GM06990 (cell line): Measurements from ENCODE around the gene RCAN1.
"Not testable (repeated sequence)": the region's sequence is repeated elsewhere in the genome, so short reads cannot be mapped to it uniquely, and the experiment has no call there.

ENCODE experiments used
- DNase-seq: peaks from one replicate; pipeline ENCODE4 v3.0.0-alpha.2; 2011; ENCODE audit not compliant: insufficient read length; ENCODE audit errors: extremely low read depth
- H3K27me3 ChIP-seq: replicated peaks from 2 replicates; pipeline ENCODE4 v1.6.0; 2011; ENCODE audit warnings: low read length; ENCODE audit not compliant: control insufficient read depth, insufficient read depth
- H3K36me3 ChIP-seq: 2 replicates; pipeline ENCODE4 v1.5.1; 2011; ENCODE audit warnings: low read length; ENCODE audit not compliant: control insufficient read depth, insufficient read depth
- H3K4me3 ChIP-seq: replicated peaks from 2 replicates; pipeline ENCODE4 v1.5.1; 2011; ENCODE audit warnings: low read depth, mild to moderate bottlenecking, control low read depth, low read length
- CTCF ChIP-seq: IDR thresholded peaks from 2 replicates; pipeline ENCODE4 v1.5.1; 2011; ENCODE audit warnings: low read length, control low read depth, mild to moderate bottlenecking, inconsistent platforms; ENCODE audit not compliant: insufficient read depth, poor library complexity, severe bottlenecking

The RCAN1 gene

GRCh38 chr21:34570313-34570712, 44.6 kb downstream of the RCAN1 start:
- TF ChIP-seq CTCF, result no peak
- no peaks in the 10 kb centered on the region for H3K36me3 ChIP-seq
- no peak for DNase-seq
- no peaks in the 10 kb centered on the region for H3K27me3 ChIP-seq
- H3K4me3 ChIP-seq, result no peak overlapping the region

- no peak for TF ChIP-seq CTCF
- Histone ChIP-seq H3K36me3 (no peaks in the 10 kb centered on the region), H3K4me3 (no peak overlapping the region), H3K27me3 (no peaks in the 10 kb centered on the region)
- no peak for DNase-seq
Measured at GRCh38 chr21:34569381-34569979, 45.4 kb downstream of the RCAN1 start.

DNA sequence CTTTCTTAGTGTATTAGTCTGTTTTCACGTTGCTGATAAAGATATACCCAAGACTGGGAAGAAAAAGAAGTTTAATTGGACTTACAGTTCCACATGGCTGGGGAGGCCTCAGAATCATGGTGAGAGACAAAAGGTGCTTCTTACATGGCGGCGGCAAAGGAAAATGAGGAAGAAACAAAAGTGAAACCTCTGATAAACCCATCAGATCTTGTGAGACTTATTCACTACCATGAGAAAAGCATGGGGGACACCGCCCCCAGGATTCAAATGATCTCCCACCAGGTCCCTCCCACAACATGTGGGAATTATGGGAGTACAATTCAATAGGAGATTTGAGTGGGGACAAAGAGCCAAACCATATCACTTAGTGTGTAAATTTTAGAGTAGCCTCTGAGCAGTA, 46.1 kb downstream of the RCAN1 start:
- H3K36me3 ChIP-seq, H3K4me3 ChIP-seq, DNase-seq, H3K27me3 ChIP-seq: not testable (repeated sequence)

- Histone ChIP-seq H3K36me3 (no peaks in the 10 kb centered on the region), H3K4me3 (no peak overlapping the region), H3K27me3 (no peaks in the 10 kb centered on the region)
- DNase-seq, result no peak
- no peak for TF ChIP-seq CTCF
Measured at GRCh38 chr21:34567604-34568155, 47.2 kb downstream of the RCAN1 start.

DNA sequence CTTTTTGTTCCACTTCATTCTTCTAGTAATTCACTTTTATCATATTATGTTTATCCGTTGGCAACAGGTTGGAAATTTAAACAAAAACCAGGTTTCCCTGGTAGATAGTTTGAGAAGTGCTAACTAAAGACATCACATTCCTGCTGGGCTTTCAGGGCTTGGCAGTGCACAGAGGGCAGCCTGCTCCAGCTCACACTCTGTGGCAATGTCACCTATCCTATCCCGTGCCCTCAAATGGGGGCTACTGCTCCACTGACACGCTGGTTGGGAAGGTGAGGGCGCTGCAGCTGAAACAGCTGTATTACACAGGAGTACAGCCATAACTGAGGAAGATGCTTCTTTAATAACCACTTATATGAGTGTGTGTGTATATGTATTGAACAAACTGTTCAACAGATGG, 49.7 kb downstream of the RCAN1 start:
- no peaks in the 10 kb centered on the region for H3K36me3 ChIP-seq

DNA sequence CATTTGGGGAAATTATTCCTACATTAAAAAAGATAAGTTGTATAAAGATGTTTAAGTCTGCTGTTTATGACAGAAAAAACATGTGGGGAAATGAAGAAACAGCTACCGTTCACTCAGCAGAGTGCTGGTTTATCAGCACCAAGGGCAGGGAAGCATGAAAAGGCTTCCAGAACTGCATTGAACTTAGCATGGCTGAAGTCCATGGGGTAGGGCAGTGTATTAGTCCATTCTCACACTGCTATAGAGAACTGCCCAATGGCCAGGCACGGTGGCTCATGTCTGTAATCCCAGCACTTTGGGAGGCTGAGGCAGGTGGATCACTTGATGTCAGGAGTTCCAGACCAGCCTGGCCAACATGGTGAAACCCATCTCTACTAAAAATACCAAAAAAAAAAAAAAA, 51.5 kb downstream of the RCAN1 start:
- H3K36me3 ChIP-seq, H3K4me3 ChIP-seq, DNase-seq, H3K27me3 ChIP-seq: not testable (repeated sequence)

More for the DNA sequence above, 49.7 kb downstream of the RCAN1 start:
- TF ChIP-seq CTCF, result no peak
- Histone ChIP-seq H3K27me3 (no peaks in the 10 kb centered on the region), H3K4me3 (no peak overlapping the region)
- DNase-seq, result no peak

DNA sequence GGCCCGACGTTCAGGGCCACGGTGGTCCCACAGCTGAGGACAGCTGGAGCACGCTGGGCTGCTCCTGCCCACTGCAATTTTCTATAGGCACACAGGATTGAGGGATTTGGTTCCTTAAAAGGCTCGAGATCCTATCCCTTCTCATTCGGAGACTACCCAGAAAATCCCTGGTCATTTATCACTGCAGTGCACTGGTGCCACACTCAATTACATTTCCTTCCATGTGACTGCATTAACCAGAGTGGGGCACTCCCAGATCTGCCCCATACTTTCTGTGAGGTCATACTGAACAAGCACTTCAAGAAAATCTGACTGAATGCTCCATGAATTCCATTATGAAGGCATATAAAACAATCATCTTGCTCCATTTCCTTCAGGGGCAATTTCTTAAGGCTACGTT, 53.1 kb downstream of the RCAN1 start:
- Histone ChIP-seq H3K36me3 (no peaks in the 10 kb centered on the region), H3K4me3 (no peak overlapping the region), H3K27me3 (no peaks in the 10 kb centered on the region)
- TF ChIP-seq CTCF, result no peak
- no peak for DNase-seq
